SK-N-SH (cell line): ENCODE measurements around the gene PRR9. TPM values are rescaled to one million over a fixed set of nuclear protein-coding genes. Genes with fewer than 3 reads are reported as not detected.

Experiments
- CTCF ChIA-PET: fragments of 300-600, 350-600 bp; formaldehyde crosslinking; extraction: SDS; loops from one replicate; lab custom pipeline; 2021; lab: Yijun Ruan, JAX
- POLR2A ChIA-PET: fragments of 350-600 bp; sonication (Branson Sonifier 250); formaldehyde crosslinking; extraction: SDS; loops from one replicate; lab custom pipeline; 2020; ENCODE audit warnings: antibody characterized with exemption, inconsistent platforms; lab: Yijun Ruan, JAX
- DNase-seq: peaks from one replicate; pipeline ENCODE4 v3.0.0; 2012
- H2AFZ ChIP-seq: fragments of 200-600 bp; sonication (generic); 2 replicates; pipeline ENCODE4 v1.8.1; 2016; ENCODE audit warnings: antibody characterized with exemption, mild to moderate bottlenecking, low read depth
- H3F3A ChIP-seq: fragments of 200-600 bp; sonication (generic); replicated peaks from 2 replicates; pipeline ENCODE3; 2016; ENCODE audit warnings: antibody characterized with exemption, mild to moderate bottlenecking; ENCODE audit not compliant: insufficient read depth
- H3K27ac ChIP-seq, 2 experiments: fragments of 200-500 bp in 1 of 2; fragments of 200-600 bp in 1 of 2; sonication (Bioruptor generic) in 1 of 2; sonication (generic), shearing (Covaris generic) in 1 of 2; 2 replicates each; pipeline versions ENCODE4 v1.5.1 to v1.6.1; 2014 to 2016; ENCODE audit warnings: low read depth in 2 of 2, inconsistent platforms in 1 of 2, low read length in 1 of 2, mild to moderate bottlenecking in 1 of 2, mixed read lengths in 1 of 2
- H3K27me3 ChIP-seq: fragments of 200-600 bp; sonication (generic), shearing (Covaris generic); 2 replicates; pipeline ENCODE4 v1.6.1; 2016; ENCODE audit warnings: mixed run types; ENCODE audit not compliant: insufficient read depth
- H3K36me3 ChIP-seq, 2 experiments: fragments of 200-500 bp in 1 of 2; fragments of 200-600 bp in 1 of 2; sonication (Bioruptor generic) in 1 of 2; sonication (generic) in 1 of 2; replicated peaks in 1 of 2; 2 replicates each; pipeline versions ENCODE3 to v1.5.1; 2014 to 2016; ENCODE audit warnings: low read length in 1 of 2, mild to moderate bottlenecking in 1 of 2; ENCODE audit not compliant: insufficient read depth in 2 of 2, control insufficient read depth in 1 of 2
- H3K4me1 ChIP-seq, 2 experiments: fragments of 200-500 bp in 1 of 2; fragments of 200-600 bp in 1 of 2; sonication (Bioruptor generic) in 1 of 2; sonication (generic), shearing (Covaris generic) in 1 of 2; 2 replicates each; pipeline versions ENCODE4 v1.5.1 to v1.6.1; 2014 to 2016; ENCODE audit warnings: low read depth in 1 of 2, low read length in 1 of 2, mixed run types in 1 of 2; ENCODE audit not compliant: insufficient read depth in 2 of 2, control insufficient read depth in 1 of 2
- H3K4me2 ChIP-seq: fragments of 200-600 bp; sonication (generic), shearing (Covaris generic); 2 replicates; pipeline ENCODE4 v1.6.1; 2017; ENCODE audit warnings: mixed run types
- H3K4me3 ChIP-seq, 2 experiments: fragments of 200-500 bp in 1 of 2; fragments of 200-600 bp in 1 of 2; sonication (Bioruptor generic) in 1 of 2; sonication (generic), shearing (Covaris generic) in 1 of 2; 2 replicates each; pipeline versions ENCODE4 v1.5.1 to v1.8.1; 2014 to 2016; ENCODE audit warnings: low read depth in 2 of 2, inconsistent platforms in 1 of 2, low read length in 1 of 2, mild to moderate bottlenecking in 1 of 2, mixed read lengths in 1 of 2, moderate library complexity in 1 of 2
- H3K79me2 ChIP-seq: fragments of 200-600 bp; sonication (generic); 2 replicates; pipeline ENCODE4 v1.8.1; 2017; ENCODE audit warnings: mild to moderate bottlenecking; ENCODE audit not compliant: insufficient read depth
- H3K9ac ChIP-seq: fragments of 200-600 bp; sonication (generic); 2 replicates; pipeline ENCODE4 v1.6.1; 2017; ENCODE audit warnings: mixed run types
- H3K9me2 ChIP-seq: fragments of 200-600 bp; sonication (generic); 2 replicates; pipeline ENCODE4 v1.6.1; 2017; ENCODE audit warnings: mixed run types
- H3K9me3 ChIP-seq: fragments of 200-600 bp; sonication (generic); 2 replicates; pipeline ENCODE4 v1.6.1; 2017; ENCODE audit warnings: mixed run types, mild to moderate bottlenecking, moderate library complexity
- H4K20me1 ChIP-seq: fragments of 200-600 bp; sonication (generic); 2 replicates; pipeline ENCODE4 v1.6.1; 2017; ENCODE audit warnings: mild to moderate bottlenecking, mixed run types; ENCODE audit not compliant: insufficient read depth
- EZH2phosphoT487 ChIP-seq: fragments of 200-600 bp; sonication (generic); IDR thresholded peaks from 2 replicates; pipeline ENCODE4 v1.6.1; 2017; ENCODE audit warnings: low read depth, mixed run types, mild to moderate bottlenecking, antibody characterized with exemption, moderate library complexity, borderline replicate concordance
- FOSL2 ChIP-seq: IDR thresholded peaks from 2 replicates; pipeline ENCODE4 v1.4.0; 2012; ENCODE audit warnings: low read depth, mild to moderate bottlenecking, moderate library complexity, borderline replicate concordance
- FOXJ3 ChIP-seq: sonication (generic); formaldehyde crosslinking; IDR thresholded peaks from 2 replicates; pipeline ENCODE4 v1.5.1; 2020; ENCODE audit warnings: mild to moderate bottlenecking, missing genetic modification reagents
- FOXM1 ChIP-seq: IDR thresholded peaks from 2 replicates; pipeline ENCODE4 v1.4.0; 2012; ENCODE audit warnings: low read depth, mild to moderate bottlenecking
- GATA2 ChIP-seq: sonication (generic); formaldehyde crosslinking; IDR thresholded peaks from 2 replicates; pipeline ENCODE4 v1.5.0; 2020; ENCODE audit warnings: mild to moderate bottlenecking, missing genetic modification reagents
- NRF1 ChIP-seq: IDR thresholded peaks from 2 replicates; pipeline ENCODE4 v1.6.1; 2012; ENCODE audit warnings: low read depth, mild to moderate bottlenecking, low read length
- POLR2AphosphoS5 ChIP-seq: IDR thresholded peaks from 2 replicates; pipeline ENCODE4 v1.6.1; 2012; ENCODE audit warnings: low read depth, low read length
- RCOR1 ChIP-seq: fragments of 150-350 bp; IDR thresholded peaks from 2 replicates; pipeline ENCODE4 v1.6.1; 2017; ENCODE audit warnings: antibody characterized with exemption, low read length
- RFX5 ChIP-seq: IDR thresholded peaks from 2 replicates; pipeline ENCODE4 v1.6.1; 2012; ENCODE audit warnings: mild to moderate bottlenecking, improper control_type of control experiment, low read length
- RXRA ChIP-seq: IDR thresholded peaks from 2 replicates; pipeline ENCODE4 v1.4.0; 2012; ENCODE audit warnings: low read depth, mild to moderate bottlenecking, borderline replicate concordance
- SMC3 ChIP-seq: IDR thresholded peaks from 2 replicates; pipeline ENCODE4 v1.6.1; 2012; ENCODE audit warnings: low read depth, low read length, improper control_type of control experiment
- TAF1 ChIP-seq: IDR thresholded peaks from 2 replicates; pipeline ENCODE4 v1.6.1; 2012; ENCODE audit warnings: low read depth, mild to moderate bottlenecking, low read length, moderate library complexity, borderline replicate concordance
- TCF12 ChIP-seq: IDR thresholded peaks from 2 replicates; pipeline ENCODE4 v1.4.0; 2012
- TEAD4 ChIP-seq: IDR thresholded peaks from 2 replicates; pipeline ENCODE4 v1.4.0; 2012; ENCODE audit warnings: mild to moderate bottlenecking, borderline replicate concordance; ENCODE audit not compliant: insufficient read depth
- WGBS: methylation state at CpG from one replicate; pipeline ENCODE4 v1.1.6; 2017; ENCODE audit warnings: low lambda C conversion rate; 5-methylcytosine and 5-hydroxymethylcytosine counted together
- polyA plus RNA-seq, 3 experiments: library from polyadenylated mRNA; depleted of rRNA; stranded (reverse); fragments of >200 nt; gene quantifications; 2 replicates each; pipeline ENCODE4 v1.2.3, GENCODE V29; 2012
- TF ChIP-seq, protein P1 (sequence below): fragments of 150-350 bp; IDR thresholded peaks from 2 replicates; pipeline ENCODE4 v1.6.1; 2017; ENCODE audit warnings: antibody characterized with exemption, low read length, low read depth, borderline replicate concordance
- TF ChIP-seq, protein P2 (sequence below): IDR thresholded peaks from 2 replicates; pipeline ENCODE4 v1.4.0; 2012; ENCODE audit warnings: low read depth, borderline replicate concordance
- TF ChIP-seq, protein P3 (sequence below): IDR thresholded peaks from 2 replicates; pipeline ENCODE4 v1.6.1; 2012; ENCODE audit warnings: mild to moderate bottlenecking, low read depth, low read length, moderate library complexity
- TF ChIP-seq, protein P4 (sequence below): fragments of 200-600 bp; sonication (generic); IDR thresholded peaks from 2 replicates; pipeline ENCODE4 v1.6.1; 2017; ENCODE audit warnings: antibody characterized with exemption, mild to moderate bottlenecking, moderate library complexity

The PRR9 gene
- polyA plus RNA-seq, 1 of the 3 experiments (the other 2 are of a cell fraction) = not detected

DNA sequence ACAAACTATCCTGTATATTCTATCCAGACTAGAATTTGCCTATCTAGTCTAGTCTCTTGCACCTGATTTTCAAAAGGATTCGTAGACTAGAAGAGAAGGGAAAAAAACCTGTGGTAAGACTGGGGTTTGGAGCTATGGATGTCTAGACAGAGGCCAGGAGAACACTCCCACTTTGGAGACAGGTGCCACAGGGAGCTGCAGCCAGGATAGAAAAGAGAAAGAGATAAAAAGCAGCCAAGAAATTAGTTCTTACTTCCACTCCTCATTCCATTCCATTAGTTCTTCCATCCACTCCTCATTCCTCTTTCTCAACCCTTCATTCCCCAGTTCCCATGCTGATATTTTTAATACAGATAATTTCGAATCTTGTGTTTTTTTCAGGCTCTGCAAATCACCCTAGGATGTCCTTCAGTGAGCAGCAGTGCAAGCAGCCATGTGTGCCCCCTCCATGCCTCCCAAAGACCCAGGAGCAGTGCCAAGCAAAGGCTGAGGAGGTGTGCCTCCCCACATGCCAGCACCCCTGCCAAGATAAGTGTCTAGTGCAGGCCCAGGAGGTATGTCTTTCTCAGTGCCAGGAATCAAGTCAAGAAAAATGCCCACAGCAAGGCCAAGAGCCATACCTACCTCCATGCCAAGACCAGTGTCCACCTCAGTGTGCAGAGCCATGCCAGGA, 496 bp downstream of the PRR9 start:
- no peaks in the 10 kb centered on the region for H3K9me3 ChIP-seq
- no peak overlapping the region for H2AFZ ChIP-seq
- TF ChIP-seq FOSL2 = no peak
- TF ChIP-seq RCOR1 = no peak
- TF ChIP-seq SMC3 = no peak
- TF ChIP-seq EZH2phosphoT487 = no peak
- no peak for TF ChIP-seq TEAD4
- TF ChIP-seq, all 33 proteins: peak for 0
- Histone ChIP-seq H3K27me3 (peaks cover 13% of the 10 kb centered on the region; the same call in 1 of the 2 replicates), H3K36me3 (no peaks in the 10 kb centered on the region), H3F3A (no peaks in the 10 kb centered on the region), H4K20me1 (no peaks in the 10 kb centered on the region), H3K4me2 (no peak overlapping the region), H3K4me1 (no peaks in the 10 kb centered on the region), H3K79me2 (no peaks in the 10 kb centered on the region), H3K9me2 (no peaks in the 10 kb centered on the region), H3K4me3 (no peak overlapping the region), H3K27ac (no peak overlapping the region), H3K9ac (no peak overlapping the region)
- WGBS = 0% methylated on average over 2 of the region's 2 CpGs
- CTCF ChIA-PET = interaction anchor here (1.1 to 1.2 kb wide), 2 partner anchors 9 to 11 kb away, joined by 3 read pairs; no protein-coding TSS in a partner anchor
- DNase-seq = no peak
- POLR2A ChIA-PET = no interaction called here

DNA sequence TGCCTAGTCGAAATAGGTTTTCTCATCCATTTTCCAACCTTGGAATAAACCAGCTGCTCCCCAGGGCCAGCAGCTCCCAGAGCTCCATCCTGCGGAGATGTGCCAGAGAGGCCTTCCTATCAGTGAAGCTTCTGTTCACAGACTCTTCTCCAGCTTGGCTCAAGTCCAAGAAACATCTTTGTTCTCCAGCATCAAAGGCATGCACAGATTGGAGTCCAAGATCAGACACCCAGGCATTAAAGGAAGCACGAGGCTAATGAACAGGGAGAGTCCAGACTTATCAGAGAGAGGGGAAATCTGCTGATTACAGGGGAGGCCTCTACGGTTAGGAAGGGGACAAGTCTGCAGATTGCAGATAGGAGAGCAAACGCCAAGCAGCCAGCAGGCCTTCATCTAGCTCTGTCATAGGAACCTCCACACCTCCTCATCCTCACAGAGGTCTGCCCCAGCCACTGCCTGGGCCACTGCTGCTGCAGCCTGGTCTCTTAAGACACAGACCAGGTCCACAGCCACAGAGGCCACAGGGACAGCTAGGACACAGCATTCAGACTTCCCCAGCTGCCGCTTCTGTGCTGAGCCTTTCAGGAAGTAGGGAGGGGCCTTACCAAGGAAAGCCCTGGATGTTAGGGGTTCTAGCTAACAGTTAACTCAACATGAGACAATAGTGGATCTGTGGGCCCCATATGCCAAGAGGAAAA, 3.4 kb downstream of the PRR9 start:
- ChIA-PET POLR2A (no interaction called here), CTCF (interaction anchor here (0.9 to 4.3 kb wide), 8 partner anchors 8 to 566 kb away, joined by 3 to 21 read pairs (median 4); no protein-coding TSS in a partner anchor)
- Histone ChIP-seq H3K27me3 (peaks cover 25% of the 10 kb centered on the region; the same call in 1 of the 2 replicates), H3K9ac (no peak overlapping the region), H3F3A (no peaks in the 10 kb centered on the region), H3K27ac (no peak overlapping the region), H3K4me2 (no peak overlapping the region), H4K20me1 (no peaks in the 10 kb centered on the region), H3K36me3 (no peaks in the 10 kb centered on the region), H3K79me2 (no peaks in the 10 kb centered on the region), H3K4me1 (no peaks in the 10 kb centered on the region; a peak in 1 of 4 replicates), H3K9me2 (no peaks in the 10 kb centered on the region), H3K9me3 (no peaks in the 10 kb centered on the region), H3K4me3 (no peak overlapping the region), H2AFZ (no peak overlapping the region)
- DNase-seq = no peak
- TF ChIP-seq TCF12 (no peak), FOXM1 (no peak), RFX5 (no peak), RXRA (no peak), GATA2 (CRISPR knock-in tag) (no peak), FOXJ3 (CRISPR knock-in tag) (no peak), SMC3 (no peak), TAF1 (no peak), POLR2AphosphoS5 (no peak), NRF1 (no peak), TEAD4 (no peak)
- TF ChIP-seq, protein P1, sequence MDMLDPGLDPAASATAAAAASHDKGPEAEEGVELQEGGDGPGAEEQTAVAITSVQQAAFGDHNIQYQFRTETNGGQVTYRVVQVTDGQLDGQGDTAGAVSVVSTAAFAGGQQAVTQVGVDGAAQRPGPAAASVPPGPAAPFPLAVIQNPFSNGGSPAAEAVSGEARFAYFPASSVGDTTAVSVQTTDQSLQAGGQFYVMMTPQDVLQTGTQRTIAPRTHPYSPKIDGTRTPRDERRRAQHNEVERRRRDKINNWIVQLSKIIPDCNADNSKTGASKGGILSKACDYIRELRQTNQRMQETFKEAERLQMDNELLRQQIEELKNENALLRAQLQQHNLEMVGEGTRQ = no peak
- TF ChIP-seq, protein P2, sequence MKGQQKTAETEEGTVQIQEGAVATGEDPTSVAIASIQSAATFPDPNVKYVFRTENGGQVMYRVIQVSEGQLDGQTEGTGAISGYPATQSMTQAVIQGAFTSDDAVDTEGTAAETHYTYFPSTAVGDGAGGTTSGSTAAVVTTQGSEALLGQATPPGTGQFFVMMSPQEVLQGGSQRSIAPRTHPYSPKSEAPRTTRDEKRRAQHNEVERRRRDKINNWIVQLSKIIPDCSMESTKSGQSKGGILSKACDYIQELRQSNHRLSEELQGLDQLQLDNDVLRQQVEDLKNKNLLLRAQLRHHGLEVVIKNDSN = no peak
- TF ChIP-seq, protein P3, sequence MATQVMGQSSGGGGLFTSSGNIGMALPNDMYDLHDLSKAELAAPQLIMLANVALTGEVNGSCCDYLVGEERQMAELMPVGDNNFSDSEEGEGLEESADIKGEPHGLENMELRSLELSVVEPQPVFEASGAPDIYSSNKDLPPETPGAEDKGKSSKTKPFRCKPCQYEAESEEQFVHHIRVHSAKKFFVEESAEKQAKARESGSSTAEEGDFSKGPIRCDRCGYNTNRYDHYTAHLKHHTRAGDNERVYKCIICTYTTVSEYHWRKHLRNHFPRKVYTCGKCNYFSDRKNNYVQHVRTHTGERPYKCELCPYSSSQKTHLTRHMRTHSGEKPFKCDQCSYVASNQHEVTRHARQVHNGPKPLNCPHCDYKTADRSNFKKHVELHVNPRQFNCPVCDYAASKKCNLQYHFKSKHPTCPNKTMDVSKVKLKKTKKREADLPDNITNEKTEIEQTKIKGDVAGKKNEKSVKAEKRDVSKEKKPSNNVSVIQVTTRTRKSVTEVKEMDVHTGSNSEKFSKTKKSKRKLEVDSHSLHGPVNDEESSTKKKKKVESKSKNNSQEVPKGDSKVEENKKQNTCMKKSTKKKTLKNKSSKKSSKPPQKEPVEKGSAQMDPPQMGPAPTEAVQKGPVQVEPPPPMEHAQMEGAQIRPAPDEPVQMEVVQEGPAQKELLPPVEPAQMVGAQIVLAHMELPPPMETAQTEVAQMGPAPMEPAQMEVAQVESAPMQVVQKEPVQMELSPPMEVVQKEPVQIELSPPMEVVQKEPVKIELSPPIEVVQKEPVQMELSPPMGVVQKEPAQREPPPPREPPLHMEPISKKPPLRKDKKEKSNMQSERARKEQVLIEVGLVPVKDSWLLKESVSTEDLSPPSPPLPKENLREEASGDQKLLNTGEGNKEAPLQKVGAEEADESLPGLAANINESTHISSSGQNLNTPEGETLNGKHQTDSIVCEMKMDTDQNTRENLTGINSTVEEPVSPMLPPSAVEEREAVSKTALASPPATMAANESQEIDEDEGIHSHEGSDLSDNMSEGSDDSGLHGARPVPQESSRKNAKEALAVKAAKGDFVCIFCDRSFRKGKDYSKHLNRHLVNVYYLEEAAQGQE = no peak
- TF ChIP-seq, protein P4, sequence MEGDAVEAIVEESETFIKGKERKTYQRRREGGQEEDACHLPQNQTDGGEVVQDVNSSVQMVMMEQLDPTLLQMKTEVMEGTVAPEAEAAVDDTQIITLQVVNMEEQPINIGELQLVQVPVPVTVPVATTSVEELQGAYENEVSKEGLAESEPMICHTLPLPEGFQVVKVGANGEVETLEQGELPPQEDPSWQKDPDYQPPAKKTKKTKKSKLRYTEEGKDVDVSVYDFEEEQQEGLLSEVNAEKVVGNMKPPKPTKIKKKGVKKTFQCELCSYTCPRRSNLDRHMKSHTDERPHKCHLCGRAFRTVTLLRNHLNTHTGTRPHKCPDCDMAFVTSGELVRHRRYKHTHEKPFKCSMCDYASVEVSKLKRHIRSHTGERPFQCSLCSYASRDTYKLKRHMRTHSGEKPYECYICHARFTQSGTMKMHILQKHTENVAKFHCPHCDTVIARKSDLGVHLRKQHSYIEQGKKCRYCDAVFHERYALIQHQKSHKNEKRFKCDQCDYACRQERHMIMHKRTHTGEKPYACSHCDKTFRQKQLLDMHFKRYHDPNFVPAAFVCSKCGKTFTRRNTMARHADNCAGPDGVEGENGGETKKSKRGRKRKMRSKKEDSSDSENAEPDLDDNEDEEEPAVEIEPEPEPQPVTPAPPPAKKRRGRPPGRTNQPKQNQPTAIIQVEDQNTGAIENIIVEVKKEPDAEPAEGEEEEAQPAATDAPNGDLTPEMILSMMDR = no peak
- 4% methylated on average over 6 of the region's 6 CpGs for WGBS
